SK-N-SH (cell line): ENCODE measurements around the gene ZSWIM7. TPM values are rescaled to one million over a fixed set of nuclear protein-coding genes. Genes with fewer than 3 reads are reported as not detected.

ENCODE experiments used
- CTCF ChIA-PET: fragments of 300-600, 350-600 bp; formaldehyde crosslinking; extraction: SDS; loops from one replicate; lab custom pipeline; 2021; lab: Yijun Ruan, JAX
- POLR2A ChIA-PET: fragments of 350-600 bp; sonication (Branson Sonifier 250); formaldehyde crosslinking; extraction: SDS; loops from one replicate; lab custom pipeline; 2020; ENCODE audit warnings: antibody characterized with exemption, inconsistent platforms; lab: Yijun Ruan, JAX
- DNase-seq: peaks from one replicate; pipeline ENCODE4 v3.0.0; 2012
- H2AFZ ChIP-seq: fragments of 200-600 bp; sonication (generic); 2 replicates; pipeline ENCODE4 v1.8.1; 2016; ENCODE audit warnings: antibody characterized with exemption, mild to moderate bottlenecking, low read depth
- H3F3A ChIP-seq: fragments of 200-600 bp; sonication (generic); replicated peaks from 2 replicates; pipeline ENCODE3; 2016; ENCODE audit warnings: antibody characterized with exemption, mild to moderate bottlenecking; ENCODE audit not compliant: insufficient read depth
- H3K27ac ChIP-seq, 2 experiments: fragments of 200-500 bp in 1 of 2; fragments of 200-600 bp in 1 of 2; sonication (Bioruptor generic) in 1 of 2; sonication (generic), shearing (Covaris generic) in 1 of 2; 2 replicates each; pipeline versions ENCODE4 v1.5.1 to v1.6.1; 2014 to 2016; ENCODE audit warnings: low read depth in 2 of 2, inconsistent platforms in 1 of 2, low read length in 1 of 2, mild to moderate bottlenecking in 1 of 2, mixed read lengths in 1 of 2
- H3K27me3 ChIP-seq: fragments of 200-600 bp; sonication (generic), shearing (Covaris generic); 2 replicates; pipeline ENCODE4 v1.6.1; 2016; ENCODE audit warnings: mixed run types; ENCODE audit not compliant: insufficient read depth
- H3K36me3 ChIP-seq, 2 experiments: fragments of 200-500 bp in 1 of 2; fragments of 200-600 bp in 1 of 2; sonication (Bioruptor generic) in 1 of 2; sonication (generic) in 1 of 2; replicated peaks in 1 of 2; 2 replicates each; pipeline versions ENCODE3 to v1.5.1; 2014 to 2016; ENCODE audit warnings: low read length in 1 of 2, mild to moderate bottlenecking in 1 of 2; ENCODE audit not compliant: insufficient read depth in 2 of 2, control insufficient read depth in 1 of 2
- H3K4me1 ChIP-seq, 2 experiments: fragments of 200-500 bp in 1 of 2; fragments of 200-600 bp in 1 of 2; sonication (Bioruptor generic) in 1 of 2; sonication (generic), shearing (Covaris generic) in 1 of 2; 2 replicates each; pipeline versions ENCODE4 v1.5.1 to v1.6.1; 2014 to 2016; ENCODE audit warnings: low read depth in 1 of 2, low read length in 1 of 2, mixed run types in 1 of 2; ENCODE audit not compliant: insufficient read depth in 2 of 2, control insufficient read depth in 1 of 2
- H3K4me2 ChIP-seq: fragments of 200-600 bp; sonication (generic), shearing (Covaris generic); 2 replicates; pipeline ENCODE4 v1.6.1; 2017; ENCODE audit warnings: mixed run types
- H3K4me3 ChIP-seq, 2 experiments: fragments of 200-500 bp in 1 of 2; fragments of 200-600 bp in 1 of 2; sonication (Bioruptor generic) in 1 of 2; sonication (generic), shearing (Covaris generic) in 1 of 2; 2 replicates each; pipeline versions ENCODE4 v1.5.1 to v1.8.1; 2014 to 2016; ENCODE audit warnings: low read depth in 2 of 2, inconsistent platforms in 1 of 2, low read length in 1 of 2, mild to moderate bottlenecking in 1 of 2, mixed read lengths in 1 of 2, moderate library complexity in 1 of 2
- H3K79me2 ChIP-seq: fragments of 200-600 bp; sonication (generic); 2 replicates; pipeline ENCODE4 v1.8.1; 2017; ENCODE audit warnings: mild to moderate bottlenecking; ENCODE audit not compliant: insufficient read depth
- H3K9ac ChIP-seq: fragments of 200-600 bp; sonication (generic); 2 replicates; pipeline ENCODE4 v1.6.1; 2017; ENCODE audit warnings: mixed run types
- H3K9me2 ChIP-seq: fragments of 200-600 bp; sonication (generic); 2 replicates; pipeline ENCODE4 v1.6.1; 2017; ENCODE audit warnings: mixed run types
- H3K9me3 ChIP-seq: fragments of 200-600 bp; sonication (generic); 2 replicates; pipeline ENCODE4 v1.6.1; 2017; ENCODE audit warnings: mixed run types, mild to moderate bottlenecking, moderate library complexity
- H4K20me1 ChIP-seq: fragments of 200-600 bp; sonication (generic); 2 replicates; pipeline ENCODE4 v1.6.1; 2017; ENCODE audit warnings: mild to moderate bottlenecking, mixed run types; ENCODE audit not compliant: insufficient read depth
- ELF1 ChIP-seq: IDR thresholded peaks from 2 replicates; pipeline ENCODE4 v1.4.0; 2012
- MEF2A ChIP-seq: IDR thresholded peaks from 2 replicates; pipeline ENCODE4 v1.4.0; 2012; ENCODE audit warnings: low read depth, borderline replicate concordance
- RAD21 ChIP-seq: IDR thresholded peaks from 2 replicates; pipeline ENCODE4 v1.6.1; 2012; ENCODE audit warnings: mild to moderate bottlenecking, low read length
- REST ChIP-seq: IDR thresholded peaks from 2 replicates; pipeline ENCODE4 v1.6.1; 2012; ENCODE audit warnings: mild to moderate bottlenecking, low read depth, low read length, moderate library complexity
- SIN3A ChIP-seq: IDR thresholded peaks from 2 replicates; pipeline ENCODE4 v1.6.1; 2012; ENCODE audit warnings: low read depth, mild to moderate bottlenecking, low read length, moderate library complexity, borderline replicate concordance
- TCF12 ChIP-seq: IDR thresholded peaks from 2 replicates; pipeline ENCODE4 v1.4.0; 2012
- USF2 ChIP-seq: fragments of 150-350 bp; IDR thresholded peaks from 2 replicates; pipeline ENCODE4 v1.6.1; 2017; ENCODE audit warnings: antibody characterized with exemption, low read length, low read depth, borderline replicate concordance
- polyA plus RNA-seq, 3 experiments: library from polyadenylated mRNA; depleted of rRNA; stranded (reverse); fragments of >200 nt; gene quantifications; 2 replicates each; pipeline ENCODE4 v1.2.3, GENCODE V29; 2012
- TF ChIP-seq, protein P1 (sequence below): fragments of 150-350 bp; IDR thresholded peaks from 2 replicates; pipeline ENCODE4 v1.6.1; 2016; ENCODE audit warnings: mild to moderate bottlenecking, low read depth, low read length
- TF ChIP-seq, protein P2 (sequence below): fragments of 200-600 bp; sonication (generic); IDR thresholded peaks from 2 replicates; pipeline ENCODE4 v1.6.1; 2017; ENCODE audit warnings: antibody characterized with exemption, mild to moderate bottlenecking, moderate library complexity

ZSWIM7 gene
- polyA plus RNA-seq, 1 of the 3 experiments (the other 2 are of a cell fraction), result 63.3 TPM

GRCh38 chr17:16040710-16041251, 41.3 kb upstream of the ZSWIM7 start (continued):
- TF ChIP-seq, protein P1, sequence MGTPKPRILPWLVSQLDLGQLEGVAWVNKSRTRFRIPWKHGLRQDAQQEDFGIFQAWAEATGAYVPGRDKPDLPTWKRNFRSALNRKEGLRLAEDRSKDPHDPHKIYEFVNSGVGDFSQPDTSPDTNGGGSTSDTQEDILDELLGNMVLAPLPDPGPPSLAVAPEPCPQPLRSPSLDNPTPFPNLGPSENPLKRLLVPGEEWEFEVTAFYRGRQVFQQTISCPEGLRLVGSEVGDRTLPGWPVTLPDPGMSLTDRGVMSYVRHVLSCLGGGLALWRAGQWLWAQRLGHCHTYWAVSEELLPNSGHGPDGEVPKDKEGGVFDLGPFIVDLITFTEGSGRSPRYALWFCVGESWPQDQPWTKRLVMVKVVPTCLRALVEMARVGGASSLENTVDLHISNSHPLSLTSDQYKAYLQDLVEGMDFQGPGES, result no peak
- TF ChIP-seq USF2 (no peak), RAD21 (no peak), TCF12 (peak; percentile 23; the same call in 1 of the 2 replicates), SIN3A (no peak), ELF1 (no peak), MEF2A (no peak), REST (no peak)
- TF ChIP-seq, protein P2, sequence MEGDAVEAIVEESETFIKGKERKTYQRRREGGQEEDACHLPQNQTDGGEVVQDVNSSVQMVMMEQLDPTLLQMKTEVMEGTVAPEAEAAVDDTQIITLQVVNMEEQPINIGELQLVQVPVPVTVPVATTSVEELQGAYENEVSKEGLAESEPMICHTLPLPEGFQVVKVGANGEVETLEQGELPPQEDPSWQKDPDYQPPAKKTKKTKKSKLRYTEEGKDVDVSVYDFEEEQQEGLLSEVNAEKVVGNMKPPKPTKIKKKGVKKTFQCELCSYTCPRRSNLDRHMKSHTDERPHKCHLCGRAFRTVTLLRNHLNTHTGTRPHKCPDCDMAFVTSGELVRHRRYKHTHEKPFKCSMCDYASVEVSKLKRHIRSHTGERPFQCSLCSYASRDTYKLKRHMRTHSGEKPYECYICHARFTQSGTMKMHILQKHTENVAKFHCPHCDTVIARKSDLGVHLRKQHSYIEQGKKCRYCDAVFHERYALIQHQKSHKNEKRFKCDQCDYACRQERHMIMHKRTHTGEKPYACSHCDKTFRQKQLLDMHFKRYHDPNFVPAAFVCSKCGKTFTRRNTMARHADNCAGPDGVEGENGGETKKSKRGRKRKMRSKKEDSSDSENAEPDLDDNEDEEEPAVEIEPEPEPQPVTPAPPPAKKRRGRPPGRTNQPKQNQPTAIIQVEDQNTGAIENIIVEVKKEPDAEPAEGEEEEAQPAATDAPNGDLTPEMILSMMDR, result no peak

GRCh38 chr17:16037636-16038035, 38.1 kb upstream of the ZSWIM7 start:
- Histone ChIP-seq H3K4me2 (no peak overlapping the region; the same call in 1 of the 2 replicates), H2AFZ (no peak overlapping the region), H3K4me3 (no peak overlapping the region)
- TF ChIP-seq SIN3A, result no peak
- TF ChIP-seq, protein P2, result no peak
- TF ChIP-seq, all 33 proteins: peak for 0
- Histone ChIP-seq H3K27me3 (no peaks in the 10 kb centered on the region), H4K20me1 (no peaks in the 10 kb centered on the region), H3F3A (peaks cover 51% of the 10 kb centered on the region), H3K79me2 (peaks cover 15% of the 10 kb centered on the region; the same call in 1 of the 2 replicates), H3K4me1 (peaks cover 0 to 14% of the 10 kb centered on the region in 2 experiments; a peak in 2 of 4 replicates), H3K9me3 (no peaks in the 10 kb centered on the region), H3K9me2 (no peaks in the 10 kb centered on the region), H3K36me3 (peaks cover 65 to 84% of the 10 kb centered on the region in 2 experiments), H3K9ac (peak overlapping the region; percentile 25; the same call in 1 of the 2 replicates), H3K27ac (peak overlapping the region in 1 of 2 experiments; percentile 51; a peak in 2 of 4 replicates)
- POLR2A ChIA-PET, result no interaction called here
- CTCF ChIA-PET, result no interaction called here
- DNase-seq, result no peak
